Loucy (cell line): ENCODE results near the gene ETNK2.

Experiments
- CTCF ChIP-seq: fragments of 200-600 bp; sonication (generic); conservative IDR thresholded peaks from 2 replicates; pipeline ENCODE4 v1.5.1; 2014; ENCODE audit warnings: mild to moderate bottlenecking, antibody characterized with exemption, low read length
- EZH2phosphoT487 ChIP-seq: fragments of 200-600 bp; IDR thresholded peaks from 2 replicates; pipeline ENCODE4 v1.6.1; 2018; ENCODE audit warnings: antibody characterized with exemption, mild to moderate bottlenecking, moderate library complexity, borderline replicate concordance

- no peak for TF ChIP-seq CTCF
- no peak for TF ChIP-seq EZH2phosphoT487
Observed at GRCh38 chr1:204094313-204094729, 57.5 kb downstream of the ETNK2 start.
